Testis (tissue), 3 donors: ENCODE measurements around the gene SF3B3. TPM values are rescaled to one million over a fixed set of nuclear protein-coding genes. Genes with fewer than 3 reads are reported as not detected.

Experiments used
- DNase-seq: peaks from one replicate; pipeline ENCODE4 v3.0.0-alpha.2; 2019
- H3K27ac ChIP-seq, 2 donors: fragments of 200-600 bp; sonication (generic); one replicate each; pipeline ENCODE4 v1.5.1; 2019
- H3K27me3 ChIP-seq: fragments of 200-600 bp; sonication (generic); one replicate; pipeline ENCODE4 v1.5.1; 2019
- H3K36me3 ChIP-seq: fragments of 200-600 bp; sonication (generic); one replicate; pipeline ENCODE4 v1.5.1; 2017; ENCODE audit warnings: low read depth; ENCODE audit errors: missing control alignments
- H3K4me1 ChIP-seq: fragments of 200-600 bp; sonication (generic); one replicate; pipeline ENCODE4 v1.5.1; 2019
- H3K4me3 ChIP-seq, 2 donors: fragments of 200-600 bp; sonication (generic); one replicate each; pipeline ENCODE4 v1.5.1; 2017 to 2019
- H3K9me3 ChIP-seq: fragments of 200-600 bp; sonication (generic); one replicate; pipeline ENCODE4 v1.5.1; 2017
- POLR2A ChIP-seq: fragments of 450-650 bp; IDR thresholded peaks from one replicate; pipeline ENCODE4 v1.6.1; 2017; ENCODE audit warnings: antibody characterized with exemption, mild to moderate bottlenecking, moderate library complexity
- WGBS, 2 donors: methylation state at CpG; one replicate each; pipeline ENCODE4 v1.1.5; 2018; 5-methylcytosine and 5-hydroxymethylcytosine counted together
- intact Hi-C: fragments of 100-400 bp; cut with DNase I; formaldehyde crosslinking; loops from one replicate; pipeline ENCODE4 v1.15.1; 2023; ENCODE audit warnings: low total_unique reads
- polyA plus RNA-seq: library from polyadenylated mRNA; stranded (reverse); fragments of 350-450 nt; fragmentation: Illumina TruSeq; extraction: RNeasy Lipid Tissue Mini Kit (QIAGEN cat#74804); gene quantifications from one replicate; pipeline ENCODE4 v1.2.3, GENCODE V29; 2014; ENCODE audit warnings: low read depth, low replicate concordance; ENCODE audit not compliant: insufficient read depth
- total RNA-seq, 2 donors: library from RNA; depleted of rRNA; stranded (reverse); fragments of >200 nt; gene quantifications; one replicate each; pipeline ENCODE4 v1.2.3, GENCODE V29; 2016
- TF ChIP-seq, protein P1 (sequence below), 3 experiments: fragments of 450-650 bp in 2 of 3; fragments of 200-600 bp in 1 of 3; sonication (generic) in 1 of 3; IDR thresholded peaks; one replicate each; pipeline ENCODE4 v1.5.1; 2016 to 2019; ENCODE audit warnings: antibody characterized with exemption in 3 of 3, mild to moderate bottlenecking in 2 of 3, moderate library complexity in 1 of 3

The SF3B3 gene
- total and polyA plus RNA-seq, 3 donors from 2014 or later, result 134 to 181 (median 143) TPM

DNA sequence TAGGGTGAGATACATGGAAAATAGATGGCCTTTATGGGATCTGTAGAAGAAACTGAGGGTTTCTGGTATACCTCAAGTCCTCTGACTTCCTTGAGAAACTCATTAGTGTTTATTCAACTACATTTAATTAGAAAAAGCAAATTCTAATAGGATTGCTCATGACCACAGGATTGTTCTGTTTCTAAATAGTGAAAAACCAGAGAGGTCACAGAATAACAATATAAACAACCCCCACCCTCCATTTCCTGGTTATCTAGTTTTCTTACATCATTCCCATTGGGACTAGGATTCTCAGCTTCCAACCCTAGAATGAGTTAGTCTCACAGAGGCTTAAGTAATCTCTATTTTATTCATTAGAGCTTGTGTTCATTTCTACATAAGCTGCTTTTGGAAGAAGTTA lies 30.0 kb downstream of the SF3B3 start:
- no peak overlapping the region for H3K4me3 ChIP-seq
- TF ChIP-seq POLR2A, result no peak
- TF ChIP-seq, protein P1, sequence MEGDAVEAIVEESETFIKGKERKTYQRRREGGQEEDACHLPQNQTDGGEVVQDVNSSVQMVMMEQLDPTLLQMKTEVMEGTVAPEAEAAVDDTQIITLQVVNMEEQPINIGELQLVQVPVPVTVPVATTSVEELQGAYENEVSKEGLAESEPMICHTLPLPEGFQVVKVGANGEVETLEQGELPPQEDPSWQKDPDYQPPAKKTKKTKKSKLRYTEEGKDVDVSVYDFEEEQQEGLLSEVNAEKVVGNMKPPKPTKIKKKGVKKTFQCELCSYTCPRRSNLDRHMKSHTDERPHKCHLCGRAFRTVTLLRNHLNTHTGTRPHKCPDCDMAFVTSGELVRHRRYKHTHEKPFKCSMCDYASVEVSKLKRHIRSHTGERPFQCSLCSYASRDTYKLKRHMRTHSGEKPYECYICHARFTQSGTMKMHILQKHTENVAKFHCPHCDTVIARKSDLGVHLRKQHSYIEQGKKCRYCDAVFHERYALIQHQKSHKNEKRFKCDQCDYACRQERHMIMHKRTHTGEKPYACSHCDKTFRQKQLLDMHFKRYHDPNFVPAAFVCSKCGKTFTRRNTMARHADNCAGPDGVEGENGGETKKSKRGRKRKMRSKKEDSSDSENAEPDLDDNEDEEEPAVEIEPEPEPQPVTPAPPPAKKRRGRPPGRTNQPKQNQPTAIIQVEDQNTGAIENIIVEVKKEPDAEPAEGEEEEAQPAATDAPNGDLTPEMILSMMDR (IDR thresholded peaks at IDR 0.05), result no peak
- no peaks in the 10 kb centered on the region for H3K36me3 ChIP-seq
- H3K27ac ChIP-seq, result no peak overlapping the region
- no peaks in the 10 kb centered on the region for H3K9me3 ChIP-seq
- H3K4me1 ChIP-seq, result no peaks in the 10 kb centered on the region
- no peaks in the 10 kb centered on the region for H3K27me3 ChIP-seq
- no peak for DNase-seq
- intact Hi-C loops, result no loop called here

DNA sequence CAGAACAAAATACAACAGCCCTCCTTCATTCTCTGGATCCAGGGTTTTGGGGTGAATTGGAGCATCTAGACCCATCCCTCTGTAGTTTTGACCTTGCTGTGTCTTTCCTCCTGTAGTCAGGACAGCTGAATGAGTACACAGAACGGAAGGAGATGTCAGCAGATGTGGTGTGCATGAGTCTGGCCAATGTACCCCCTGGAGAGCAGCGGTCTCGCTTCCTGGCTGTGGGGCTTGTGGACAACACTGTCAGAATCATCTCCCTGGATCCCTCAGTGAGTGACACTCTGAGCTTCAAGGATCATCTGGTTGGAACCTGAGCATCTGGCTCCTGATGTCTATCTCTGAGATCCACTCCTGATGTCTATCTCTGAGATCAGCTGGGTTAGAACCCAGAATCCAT lies 32.4 kb downstream of the SF3B3 start:
- H3K27me3 ChIP-seq, result no peaks in the 10 kb centered on the region
- H3K27ac ChIP-seq, result no peak overlapping the region
- no peak overlapping the region for H3K4me3 ChIP-seq
- intact Hi-C loops, result no loop called here
- 78 to 90% methylated on average over 2 to 3 of the region's 3 CpGs for WGBS, 2 donors
- H3K4me1 ChIP-seq, result no peaks in the 10 kb centered on the region
- no peaks in the 10 kb centered on the region for H3K36me3 ChIP-seq
- H3K9me3 ChIP-seq, result no peaks in the 10 kb centered on the region
- no peak for TF ChIP-seq POLR2A
- TF ChIP-seq, protein P1 (IDR thresholded peaks at IDR 0.05), result no peak
- no peak for DNase-seq

DNA sequence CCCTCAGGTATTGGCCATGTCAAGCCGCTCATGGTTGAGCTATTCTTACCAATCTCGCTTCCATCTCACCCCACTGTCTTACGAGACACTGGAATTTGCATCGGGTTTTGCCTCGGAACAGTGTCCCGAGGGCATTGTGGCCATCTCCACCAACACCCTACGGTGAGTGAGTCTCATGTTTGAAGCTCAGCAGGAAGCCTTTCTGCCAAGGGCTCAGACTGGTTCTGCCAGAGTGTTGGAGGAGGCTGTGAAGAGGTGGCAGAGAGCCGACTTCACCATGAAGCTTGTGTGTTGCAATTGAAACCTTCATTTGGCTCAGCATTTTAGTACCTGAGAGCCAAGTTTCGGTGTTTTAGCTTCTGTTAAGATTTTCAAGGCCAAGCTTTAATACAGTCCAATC lies 38.0 kb downstream of the SF3B3 start:
- DNase-seq, result no peak
- Histone ChIP-seq H3K27ac (no peak overlapping the region), H3K9me3 (no peaks in the 10 kb centered on the region), H3K36me3 (no peaks in the 10 kb centered on the region), H3K4me3 (no peak overlapping the region), H3K27me3 (no peaks in the 10 kb centered on the region), H3K4me1 (no peaks in the 10 kb centered on the region)
- TF ChIP-seq, protein P1 (IDR thresholded peaks at IDR 0.05), result no peak
- no peak for TF ChIP-seq POLR2A
- 82 to 86% methylated on average over 9 of the region's 9 CpGs for WGBS, 2 donors
- intact Hi-C loops, result no loop called here

DNA sequence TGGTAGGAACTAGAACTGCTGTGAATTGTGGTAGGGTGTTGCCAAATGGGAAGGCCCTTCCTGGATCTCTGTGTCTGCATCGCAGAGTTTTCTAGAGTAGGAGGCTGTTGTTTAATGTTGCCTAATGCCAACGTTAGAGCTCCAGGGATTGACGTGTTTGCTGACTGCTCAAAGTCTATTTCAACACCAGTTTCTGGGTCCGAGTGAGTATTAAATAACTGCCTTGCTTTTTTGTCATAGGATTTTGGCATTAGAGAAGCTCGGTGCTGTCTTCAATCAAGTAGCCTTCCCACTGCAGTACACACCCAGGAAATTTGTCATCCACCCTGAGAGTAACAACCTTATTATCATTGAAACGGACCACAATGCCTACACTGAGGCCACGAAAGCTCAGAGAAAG lies 40.0 kb downstream of the SF3B3 start:
- no peaks in the 10 kb centered on the region for H3K27me3 ChIP-seq
- H3K4me1 ChIP-seq, result no peaks in the 10 kb centered on the region
- H3K9me3 ChIP-seq, result no peaks in the 10 kb centered on the region
- H3K4me3 ChIP-seq, result no peak overlapping the region
- no peak for DNase-seq
- no peaks in the 10 kb centered on the region for H3K36me3 ChIP-seq
- 76 to 90% methylated on average over 7 of the region's 7 CpGs for WGBS, 2 donors
- intact Hi-C loops, result no loop called here
- TF ChIP-seq, protein P1 (IDR thresholded peaks at IDR 0.05), result no peak
- no peak for TF ChIP-seq POLR2A
- H3K27ac ChIP-seq, result no peak overlapping the region

DNA sequence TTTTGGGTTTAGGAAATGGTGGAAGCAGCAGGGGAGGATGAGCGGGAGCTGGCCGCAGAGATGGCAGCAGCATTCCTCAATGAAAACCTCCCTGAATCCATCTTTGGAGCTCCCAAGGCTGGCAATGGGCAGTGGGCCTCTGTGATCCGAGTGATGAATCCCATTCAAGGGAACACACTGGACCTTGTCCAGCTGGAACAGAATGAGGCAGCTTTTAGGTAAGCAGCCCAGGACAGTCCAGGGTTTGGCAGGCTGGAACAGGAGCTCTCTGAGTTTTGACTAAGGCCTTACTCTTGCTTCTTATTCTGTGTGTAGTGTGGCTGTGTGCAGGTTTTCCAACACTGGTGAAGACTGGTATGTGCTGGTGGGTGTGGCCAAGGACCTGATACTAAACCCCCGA lies 41.4 kb downstream of the SF3B3 start:
- Histone ChIP-seq H3K9me3 (no peaks in the 10 kb centered on the region), H3K27ac (no peak overlapping the region), H3K4me1 (no peaks in the 10 kb centered on the region), H3K36me3 (no peaks in the 10 kb centered on the region), H3K27me3 (no peaks in the 10 kb centered on the region), H3K4me3 (no peak overlapping the region)
- DNase-seq, result no peak
- WGBS, 2 donors, result 70 to 77% methylated on average over 4 of the region's 4 CpGs
- TF ChIP-seq, protein P1 (IDR thresholded peaks at IDR 0.05), result no peak
- no peak for TF ChIP-seq POLR2A
- intact Hi-C loops, result no loop called here
